Osteoblast (primary cell): ENCODE measurements around the gene PAPLN. TPM values are rescaled to one million over a fixed set of nuclear protein-coding genes. Genes with fewer than 3 reads are reported as not detected.

Experiments
- DNase-seq: peaks from one replicate; pipeline ENCODE4 v3.0.0; 2011; ENCODE audit warnings: low spot score, mixed read lengths; ENCODE audit not compliant: insufficient read length; ENCODE audit errors: missing footprints
- H2AFZ ChIP-seq: 2 replicates; pipeline ENCODE4 v1.6.0; 2011; ENCODE audit warnings: mild to moderate bottlenecking, low read length
- H3K27ac ChIP-seq: 2 replicates; pipeline ENCODE4 v1.5.1; 2011; ENCODE audit warnings: mild to moderate bottlenecking, low read depth, low read length, moderate library complexity
- H3K27me3 ChIP-seq: 2 replicates; pipeline ENCODE4 v1.6.0; 2012; ENCODE audit warnings: mild to moderate bottlenecking, control low read depth, inconsistent platforms, low read length, moderate library complexity; ENCODE audit not compliant: insufficient read depth
- H3K36me3 ChIP-seq: 2 replicates; pipeline ENCODE4 v1.5.1; 2011; ENCODE audit warnings: mild to moderate bottlenecking, low read length, control low read depth, moderate library complexity; ENCODE audit not compliant: insufficient read depth
- H3K4me1 ChIP-seq: 2 replicates; pipeline ENCODE4 v1.5.1; 2011; ENCODE audit warnings: mild to moderate bottlenecking, low read length, control low read depth, moderate library complexity; ENCODE audit not compliant: insufficient read depth
- H3K4me2 ChIP-seq: 2 replicates; pipeline ENCODE4 v1.6.0; 2011; ENCODE audit warnings: mild to moderate bottlenecking, low read length; ENCODE audit not compliant: insufficient read depth
- H3K4me3 ChIP-seq: fragments of 200-600 bp; sonication (generic); 3 replicates; pipeline ENCODE4 v1.5.1; 2012; ENCODE audit warnings: mild to moderate bottlenecking, low read length, inconsistent platforms; ENCODE audit not compliant: insufficient read depth
- H3K79me2 ChIP-seq: 2 replicates; pipeline ENCODE4 v1.6.0; 2012; ENCODE audit warnings: mild to moderate bottlenecking, low read length, control low read depth, inconsistent platforms; ENCODE audit not compliant: insufficient read depth
- H3K9me3 ChIP-seq: 2 replicates; pipeline ENCODE4 v1.5.1; 2011; ENCODE audit warnings: low read depth, low read length, control low read depth
- H4K20me1 ChIP-seq: 2 replicates; pipeline ENCODE4 v1.6.0; 2012; ENCODE audit warnings: mild to moderate bottlenecking, low read length, control low read depth; ENCODE audit not compliant: insufficient read depth
- CTCF ChIP-seq: IDR thresholded peaks from 2 replicates; pipeline ENCODE4 v1.5.1; 2011; ENCODE audit warnings: mild to moderate bottlenecking, low read depth, low read length, moderate library complexity; ENCODE audit errors: extremely low read depth
- total RNA-seq: library from RNA; depleted of rRNA; stranded (reverse); fragments of >200 nt; gene quantifications from 2 replicates; pipeline ENCODE4 v1.2.3, GENCODE V29; 2012

The PAPLN gene
- total RNA-seq, 1 donor, result 5.8 TPM

- Histone ChIP-seq H3K27me3 (peaks cover 58% of the 10 kb centered on the region), H3K4me2 (peak overlapping the region; percentile 84), H2AFZ (no peak overlapping the region), H3K9me3 (no peaks in the 10 kb centered on the region), H3K4me3 (peak overlapping the region; percentile 35), H3K79me2 (no peaks in the 10 kb centered on the region), H4K20me1 (peaks cover 11% of the 10 kb centered on the region), H3K36me3 (no peaks in the 10 kb centered on the region), H3K27ac (no peak overlapping the region), H3K4me1 (peaks cover 24% of the 10 kb centered on the region)
- no peak for TF ChIP-seq CTCF
- DNase-seq, result peak; percentile 69
Observed at GRCh38 chr14:73238941-73239340, 1.6 kb downstream of the PAPLN start.

- no peak for TF ChIP-seq CTCF
- no peaks in the 10 kb centered on the region for H3K36me3 ChIP-seq
- H3K9me3 ChIP-seq, result no peaks in the 10 kb centered on the region
- DNase-seq, result peak; percentile 93
- H4K20me1 ChIP-seq, result peaks cover 11% of the 10 kb centered on the region
- no peaks in the 10 kb centered on the region for H3K79me2 ChIP-seq
- peak overlapping the region; percentile 84 for H3K4me2 ChIP-seq
- peak overlapping the region; percentile 60 for H3K4me3 ChIP-seq
- H3K27me3 ChIP-seq, result peaks cover 51% of the 10 kb centered on the region
- no peak overlapping the region for H2AFZ ChIP-seq
- H3K4me1 ChIP-seq, result peaks cover 24% of the 10 kb centered on the region
- no peak overlapping the region for H3K27ac ChIP-seq
Observed at GRCh38 chr14:73239393-73240241, 2.3 kb downstream of the PAPLN start.

GRCh38 chr14:73240816-73241480 is 3.6 kb downstream of the PAPLN start:
- Histone ChIP-seq H3K27ac (no peak overlapping the region), H3K79me2 (no peaks in the 10 kb centered on the region), H3K27me3 (peaks cover 39% of the 10 kb centered on the region), H4K20me1 (peaks cover 11% of the 10 kb centered on the region), H3K4me2 (no peak overlapping the region), H3K4me1 (peaks cover 24% of the 10 kb centered on the region), H3K36me3 (no peaks in the 10 kb centered on the region), H3K9me3 (no peaks in the 10 kb centered on the region), H3K4me3 (no peak overlapping the region), H2AFZ (no peak overlapping the region)
- no peak for TF ChIP-seq CTCF
- DNase-seq, result peak; percentile 64
